Activated CD8-positive, alpha-beta T cell treated with anti-CD3 and anti-CD28 coated beads for 36 hours (primary cell): ENCODE data around the gene CSNK2A2. TPM values are rescaled to one million over a fixed set of nuclear protein-coding genes. Genes with fewer than 3 reads are reported as not detected.

Experiments
- ATAC-seq: fragments of 200-7000 bp; cut with Tn5 transposase; one replicate; pipeline ENCODE4 v1.10.0; 2021; ENCODE audit warnings: mild to moderate bottlenecking, moderate library complexity
- CTCF ChIA-PET: fragments of 350-600 bp; sonication (Branson Sonifier 250); formaldehyde crosslinking; loops from one replicate; lab custom pipeline; 2021; ENCODE audit warnings: antibody characterized with exemption; lab: Charles Lee
- POLR2A ChIA-PET: fragments of 350-600 bp; sonication (Branson Sonifier 250); formaldehyde crosslinking; loops from one replicate; lab custom pipeline; 2021; ENCODE audit warnings: antibody characterized with exemption; lab: Charles Lee
- DNase-seq: peaks from one replicate; pipeline ENCODE4 v3.0.0-alpha.2; 2020
- H3K27ac Mint-ChIP-seq: one replicate; pipeline ENCODE4 v1.8.0; 2021; ENCODE audit warnings: mild to moderate bottlenecking, mixed read lengths
- H3K27me3 Mint-ChIP-seq: one replicate; pipeline ENCODE4 v1.8.0; 2021; ENCODE audit warnings: mixed read lengths
- H3K36me3 Mint-ChIP-seq: one replicate; pipeline ENCODE4 v1.8.0; 2021; ENCODE audit warnings: low read depth, mixed read lengths
- H3K4me1 Mint-ChIP-seq: one replicate; pipeline ENCODE4 v1.8.0; 2021; ENCODE audit warnings: low read depth, mixed read lengths
- H3K4me3 Mint-ChIP-seq: one replicate; pipeline ENCODE4 v1.8.0; 2021; ENCODE audit warnings: mild to moderate bottlenecking, moderate library complexity, mixed read lengths
- H3K9me3 Mint-ChIP-seq: one replicate; pipeline ENCODE4 v1.8.0; 2021; ENCODE audit warnings: mixed read lengths
- intact Hi-C: fragments of 100-400 bp; cut with micrococcal nuclease; formaldehyde crosslinking; loops from one replicate; pipeline ENCODE4 v1.10.0; 2022
- total RNA-seq, 2 experiments: library from RNA; stranded (reverse); gene quantifications; one replicate each; pipeline ENCODE4 v1.2.3, GENCODE V29; 2021
- TF ChIP-seq, protein P1 (sequence below): fragments of 200-600 bp; IDR thresholded peaks from one replicate; pipeline ENCODE4 v1.8.0; 2022; ENCODE audit warnings: antibody characterized with exemption, mild to moderate bottlenecking

Gene CSNK2A2
- total RNA-seq, 2 experiments from 2014 or later, result 97.5 to 99.0 TPM

DNA sequence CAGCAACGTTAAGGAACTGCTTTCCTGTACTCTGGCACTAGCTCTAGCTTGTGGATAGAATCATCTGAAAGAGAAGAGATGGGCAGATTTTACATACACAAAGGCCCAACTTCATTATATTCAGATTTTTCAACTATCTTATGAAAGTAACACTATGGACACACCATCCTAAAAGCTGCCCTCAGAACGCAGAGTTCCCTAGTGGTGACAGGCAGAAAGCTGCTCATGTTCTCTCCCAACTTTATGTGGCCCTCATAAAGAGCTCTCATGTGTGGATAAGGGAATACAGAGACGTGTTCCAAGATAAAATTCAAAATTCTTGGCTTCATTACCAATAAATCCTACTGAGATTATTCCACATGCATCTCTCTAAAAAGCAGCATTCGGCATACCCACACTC is 70.3 kb downstream of the CSNK2A2 start:
- peak overlapping the region; percentile 90 for H3K4me3 Mint-ChIP-seq
- H3K4me1 Mint-ChIP-seq, result peaks cover 48% of the 10 kb centered on the region
- DNase-seq (no peak), ATAC-seq (no peak)
- POLR2A ChIA-PET, result interaction anchor here (0.6 to 2.4 kb wide), 3 partner anchors 50 to 101 kb away, joined by 3 to 7 read pairs (median 4); no protein-coding TSS in a partner anchor
- H3K9me3 Mint-ChIP-seq, result peaks cover 4% of the 10 kb centered on the region
- intact Hi-C loops, result loop anchor here (5.0 kb wide), 1 partner anchor 105 kb away; no protein-coding TSS in a partner anchor
- H3K27ac Mint-ChIP-seq, result peak overlapping the region; percentile 34
- CTCF ChIA-PET, result interaction anchor here (0.7 to 2.7 kb wide), 12 partner anchors 17 to 711 kb away, joined by 3 to 11 read pairs (median 4); no protein-coding TSS in a partner anchor
- H3K36me3 Mint-ChIP-seq, result peaks cover 9% of the 10 kb centered on the region
- TF ChIP-seq, protein P1, sequence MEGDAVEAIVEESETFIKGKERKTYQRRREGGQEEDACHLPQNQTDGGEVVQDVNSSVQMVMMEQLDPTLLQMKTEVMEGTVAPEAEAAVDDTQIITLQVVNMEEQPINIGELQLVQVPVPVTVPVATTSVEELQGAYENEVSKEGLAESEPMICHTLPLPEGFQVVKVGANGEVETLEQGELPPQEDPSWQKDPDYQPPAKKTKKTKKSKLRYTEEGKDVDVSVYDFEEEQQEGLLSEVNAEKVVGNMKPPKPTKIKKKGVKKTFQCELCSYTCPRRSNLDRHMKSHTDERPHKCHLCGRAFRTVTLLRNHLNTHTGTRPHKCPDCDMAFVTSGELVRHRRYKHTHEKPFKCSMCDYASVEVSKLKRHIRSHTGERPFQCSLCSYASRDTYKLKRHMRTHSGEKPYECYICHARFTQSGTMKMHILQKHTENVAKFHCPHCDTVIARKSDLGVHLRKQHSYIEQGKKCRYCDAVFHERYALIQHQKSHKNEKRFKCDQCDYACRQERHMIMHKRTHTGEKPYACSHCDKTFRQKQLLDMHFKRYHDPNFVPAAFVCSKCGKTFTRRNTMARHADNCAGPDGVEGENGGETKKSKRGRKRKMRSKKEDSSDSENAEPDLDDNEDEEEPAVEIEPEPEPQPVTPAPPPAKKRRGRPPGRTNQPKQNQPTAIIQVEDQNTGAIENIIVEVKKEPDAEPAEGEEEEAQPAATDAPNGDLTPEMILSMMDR, result no peak
- no peaks in the 10 kb centered on the region for H3K27me3 Mint-ChIP-seq

GRCh38 chr16:58127033-58127556 is 70.8 kb downstream of the CSNK2A2 start:
- TF ChIP-seq, protein P1, result no peak
- ATAC-seq (no peak), DNase-seq (peak; percentile 53)
- ChIA-PET POLR2A (interaction anchor here (0.6 to 2.4 kb wide), 4 partner anchors 50 to 126 kb away, joined by 3 to 7 read pairs (median 4); partner anchors contain the start of gene USB1), CTCF (interaction anchor here (0.7 to 2.7 kb wide), 13 partner anchors 17 to 710 kb away, joined by 3 to 11 read pairs (median 4); no protein-coding TSS in a partner anchor)
- peak overlapping the region; percentile 90 for H3K4me3 Mint-ChIP-seq
- H3K9me3 Mint-ChIP-seq, result peaks cover 4% of the 10 kb centered on the region
- peak overlapping the region; percentile 34 for H3K27ac Mint-ChIP-seq
- peaks cover 9% of the 10 kb centered on the region for H3K36me3 Mint-ChIP-seq
- intact Hi-C loops, result loop anchor here (5.0 kb wide), 1 partner anchor 105 kb away; no protein-coding TSS in a partner anchor
- H3K4me1 Mint-ChIP-seq, result peaks cover 51% of the 10 kb centered on the region
- no peaks in the 10 kb centered on the region for H3K27me3 Mint-ChIP-seq

GRCh38 chr16:58126451-58126961 is 71.4 kb downstream of the CSNK2A2 start:
- intact Hi-C loops, result loop anchor here (5.0 kb wide), 1 partner anchor 104 kb away; no protein-coding TSS in a partner anchor
- H3K27me3 Mint-ChIP-seq, result no peaks in the 10 kb centered on the region
- H3K4me3 Mint-ChIP-seq, result peak overlapping the region; percentile 90
- H3K9me3 Mint-ChIP-seq, result peaks cover 4% of the 10 kb centered on the region
- peaks cover 56% of the 10 kb centered on the region for H3K4me1 Mint-ChIP-seq
- TF ChIP-seq, protein P1, result no peak
- ATAC-seq, result no peak
- DNase-seq, result no peak
- POLR2A ChIA-PET, result interaction anchor here (0.7 to 2.4 kb wide), 4 partner anchors 12 to 127 kb away, joined by 3 to 7 read pairs (median 3); partner anchors contain the start of gene USB1
- peaks cover 9% of the 10 kb centered on the region for H3K36me3 Mint-ChIP-seq
- H3K27ac Mint-ChIP-seq, result peak overlapping the region; percentile 17
- CTCF ChIA-PET, result interaction anchor here (0.9 to 2.7 kb wide), 10 partner anchors 18 to 710 kb away, joined by 3 to 11 read pairs (median 4); no protein-coding TSS in a partner anchor

DNA sequence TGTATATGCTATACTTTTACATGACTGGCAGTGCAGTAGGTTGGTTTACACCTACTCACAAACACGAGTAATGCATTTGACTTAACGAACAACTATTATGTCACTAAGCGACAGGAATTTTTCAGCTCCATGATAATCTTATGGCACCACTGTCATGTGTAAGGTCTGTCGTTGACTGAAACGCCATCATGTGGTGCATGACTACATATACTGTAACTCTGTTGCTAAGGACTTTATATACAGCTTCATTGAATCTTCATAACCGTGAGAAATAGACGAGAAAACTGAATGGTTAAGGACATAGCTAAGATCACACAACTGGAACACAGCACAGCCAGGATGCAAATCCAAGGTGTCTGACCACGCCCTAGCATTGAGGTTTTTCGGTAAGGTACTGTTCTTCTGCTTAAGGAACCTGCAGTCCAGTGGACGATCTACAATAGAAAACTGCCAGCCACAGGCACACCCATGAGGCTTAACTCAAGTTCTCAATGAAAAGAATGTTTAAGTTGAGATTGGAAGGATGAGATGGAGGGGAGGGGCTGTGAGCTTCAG is 72.0 kb downstream of the CSNK2A2 start:
- no peak for DNase-seq
- Mint-ChIP-seq H3K4me3 (no peak overlapping the region), H3K27ac (peak overlapping the region; percentile 17)

More for the DNA sequence above, 72.0 kb downstream of the CSNK2A2 start:
- CTCF ChIA-PET, result interaction anchor here (0.9 to 2.7 kb wide), 8 partner anchors 19 to 226 kb away, joined by 3 to 11 read pairs (median 4); no protein-coding TSS in a partner anchor
- Mint-ChIP-seq H3K9me3 (peaks cover 4% of the 10 kb centered on the region), H3K27me3 (no peaks in the 10 kb centered on the region), H3K4me1 (peaks cover 61% of the 10 kb centered on the region), H3K36me3 (peaks cover 9% of the 10 kb centered on the region)
- POLR2A ChIA-PET, result interaction anchor here (0.7 to 2.4 kb wide), 3 partner anchors 12 to 126 kb away, joined by 3 to 7 read pairs (median 3); no protein-coding TSS in a partner anchor
- TF ChIP-seq, protein P1, result no peak
- no peak for ATAC-seq
- intact Hi-C loops, result loop anchor here (5.0 kb wide), 1 partner anchor 104 kb away; no protein-coding TSS in a partner anchor
